HL-60 (cell line): ENCODE results near the gene KLF2.

ENCODE experiments used
- DNase-seq, 2 experiments: peaks; one replicate each; pipeline ENCODE4 v3.0.0-alpha.2; 2010 to 2020; ENCODE audit warnings: low read depth in 1 of 2, low spot score in 1 of 2
- H3K27ac ChIP-seq: fragments of 250-450 bp; sonication (Bioruptor Pico); replicated peaks from 2 replicates; pipeline ENCODE4 v1.5.1; 2020; ENCODE audit warnings: mild to moderate bottlenecking, moderate library complexity
- H3K27me3 ChIP-seq: fragments of 250-450 bp; sonication (Bioruptor Pico); 2 replicates; pipeline ENCODE4 v1.5.1; 2021; ENCODE audit warnings: mild to moderate bottlenecking, moderate library complexity; ENCODE audit not compliant: insufficient read depth, poor library complexity, severe bottlenecking
- H3K4me3 ChIP-seq: replicated peaks from 2 replicates; pipeline ENCODE4 v1.5.1; 2011; ENCODE audit warnings: mild to moderate bottlenecking, control low read depth, low read length; ENCODE audit not compliant: insufficient read depth
- CTCF ChIP-seq: IDR thresholded peaks from one replicate; pipeline ENCODE4 v1.5.1; 2011; ENCODE audit warnings: low read length, control low read depth, inconsistent platforms; ENCODE audit not compliant: insufficient read depth
- GABPA ChIP-seq: IDR thresholded peaks from 2 replicates; pipeline ENCODE4 v1.6.1; 2012; ENCODE audit warnings: low read depth
- POLR2AphosphoS5 ChIP-seq: IDR thresholded peaks from 2 replicates; pipeline ENCODE4 v1.6.1; 2012; ENCODE audit warnings: low read depth
- REST ChIP-seq: IDR thresholded peaks from 2 replicates; pipeline ENCODE4 v1.6.1; 2012; ENCODE audit warnings: low read depth; ENCODE audit not compliant: insufficient replicate concordance
- SPI1 ChIP-seq: IDR thresholded peaks from 2 replicates; pipeline ENCODE4 v1.6.1; 2012; ENCODE audit warnings: low read depth, mild to moderate bottlenecking, borderline replicate concordance

Gene KLF2

GRCh38 chr19:16374436-16374835, 49.8 kb downstream of the KLF2 start:
- no peak for DNase-seq
- no peak overlapping the region for H3K27ac ChIP-seq
- H3K4me3 ChIP-seq: no peak overlapping the region
- no peak for TF ChIP-seq POLR2AphosphoS5
- TF ChIP-seq SPI1: no peak
- TF ChIP-seq CTCF: no peak
- TF ChIP-seq REST: no peak
- TF ChIP-seq GABPA: no peak
- H3K27me3 ChIP-seq: no peaks in the 10 kb centered on the region

- H3K4me3 ChIP-seq: no peak overlapping the region
- TF ChIP-seq POLR2AphosphoS5 (no peak), REST (no peak), CTCF (no peak), SPI1 (no peak), GABPA (no peak)
- DNase-seq: no peak
- H3K27ac ChIP-seq: no peak overlapping the region
- no peaks in the 10 kb centered on the region for H3K27me3 ChIP-seq
These were observed 50.7 kb downstream of the KLF2 start for GRCh38 chr19:16375157-16375935.

GRCh38 chr19:16375936-16376185, 51.2 kb downstream of the KLF2 start:
- Histone ChIP-seq H3K4me3 (no peak overlapping the region), H3K27me3 (no peaks in the 10 kb centered on the region), H3K27ac (no peak overlapping the region)
- no peak for DNase-seq
- TF ChIP-seq CTCF: no peak
- TF ChIP-seq REST: no peak
- no peak for TF ChIP-seq GABPA
- no peak for TF ChIP-seq POLR2AphosphoS5
- no peak for TF ChIP-seq SPI1
